GM18519 (cell line): ENCODE results near the gene C18orf63.
"Not testable (repeated sequence)": the region's sequence is repeated elsewhere in the genome, so short reads cannot be mapped to it uniquely, and the experiment has no call there.

ENCODE experiments used
- ATAC-seq: cut with Tn5 transposase; IDR thresholded peaks from one replicate; pipeline ENCODE4 v1.9.1; 2021; ENCODE audit warnings: mild to moderate bottlenecking, moderate library complexity; ENCODE audit not compliant: unreplicated experiment, low FRiP score

C18orf63 gene

DNA sequence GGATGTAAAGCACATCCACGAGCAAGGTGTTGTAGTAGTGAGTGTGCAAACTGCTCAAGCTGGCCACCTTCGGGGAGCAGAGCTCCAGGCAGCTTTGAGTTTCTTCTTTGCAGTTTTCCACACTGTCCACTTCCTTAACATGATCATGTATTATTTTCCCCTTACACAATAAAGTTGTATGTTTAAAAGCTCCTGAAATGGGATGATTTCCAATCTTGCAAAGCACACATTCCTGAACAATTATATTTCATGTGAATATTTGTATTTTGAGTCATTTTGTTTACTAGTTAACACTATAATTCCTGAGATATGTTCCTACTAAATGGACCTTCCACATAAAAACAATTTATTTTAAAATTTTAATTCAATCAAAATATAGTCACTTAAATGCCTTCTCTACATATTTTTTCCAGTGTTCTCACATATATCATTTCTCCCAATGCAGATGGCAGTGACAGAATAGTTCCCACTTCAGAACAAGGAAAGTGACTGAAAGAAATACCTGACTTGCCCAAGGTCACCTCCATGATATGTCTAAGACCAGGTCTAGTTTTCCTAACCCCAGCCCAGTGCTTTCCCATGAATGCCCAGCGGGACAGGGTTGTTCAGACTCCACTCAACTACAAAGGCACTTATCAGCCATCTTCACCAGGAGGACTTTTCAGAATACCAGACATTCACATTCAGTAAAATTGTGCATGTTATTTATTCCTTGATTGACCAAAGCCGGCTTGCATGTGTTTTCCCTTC is 29.4 kb upstream of the C18orf63 start:
- ATAC-seq = no peak

DNA sequence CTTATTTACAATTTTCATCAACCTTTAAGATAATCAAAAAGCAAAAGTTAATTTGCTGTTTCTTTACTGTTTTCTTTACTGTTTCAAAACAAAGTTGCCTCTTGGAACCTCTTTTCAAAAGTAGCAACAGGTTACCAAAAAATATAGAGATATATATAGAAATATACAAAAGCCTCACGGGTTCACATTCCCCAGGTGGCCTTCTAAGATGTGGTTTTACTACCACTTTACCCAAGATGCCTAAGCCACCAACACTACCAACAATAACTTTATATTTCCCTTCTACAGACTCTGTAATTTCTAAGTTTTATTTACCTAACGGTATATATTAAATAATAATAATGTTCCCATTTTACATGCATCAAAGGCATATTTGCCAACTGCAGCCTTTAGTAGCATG is 28.8 kb upstream of the C18orf63 start:
- no peak for ATAC-seq

DNA sequence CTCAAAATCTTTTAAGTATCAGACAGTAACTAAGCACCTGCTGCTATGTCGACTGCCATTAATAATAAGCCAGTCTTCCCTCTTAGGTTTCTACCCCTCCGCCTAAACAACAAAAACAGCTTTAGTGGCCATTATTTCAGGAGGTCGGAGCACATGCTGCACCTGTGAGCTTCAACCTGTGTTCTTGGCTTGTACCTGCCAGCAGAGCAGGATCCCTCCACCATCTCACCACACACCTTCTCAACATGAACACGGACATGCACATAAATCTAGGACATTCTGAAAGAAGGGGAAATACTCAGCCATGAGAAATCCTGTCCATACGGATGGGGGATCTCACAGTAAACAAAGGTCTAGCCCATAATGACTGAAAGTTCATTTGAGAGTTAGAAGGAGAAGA is 27.6 kb upstream of the C18orf63 start:
- ATAC-seq = no peak

DNA sequence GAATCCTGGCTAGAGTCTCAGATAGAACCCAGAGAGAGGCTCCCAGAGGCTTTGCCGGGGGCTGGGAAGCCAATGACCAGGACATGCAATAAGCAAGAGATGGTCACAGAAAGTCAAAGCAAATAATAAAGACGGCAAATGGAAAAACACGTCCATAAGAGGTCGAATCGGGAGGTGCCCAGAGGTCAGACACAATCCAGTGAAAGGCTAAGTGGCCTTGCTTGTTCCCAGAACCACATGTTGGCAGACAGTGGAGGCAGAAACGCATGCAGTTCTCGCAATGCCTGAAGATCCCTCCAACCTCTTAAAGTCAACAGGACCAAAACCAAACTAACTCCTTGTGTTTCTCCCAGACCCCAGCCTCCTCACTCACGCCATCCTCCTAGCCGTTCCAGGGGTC is 26.9 kb upstream of the C18orf63 start:
- ATAC-seq = no peak

DNA sequence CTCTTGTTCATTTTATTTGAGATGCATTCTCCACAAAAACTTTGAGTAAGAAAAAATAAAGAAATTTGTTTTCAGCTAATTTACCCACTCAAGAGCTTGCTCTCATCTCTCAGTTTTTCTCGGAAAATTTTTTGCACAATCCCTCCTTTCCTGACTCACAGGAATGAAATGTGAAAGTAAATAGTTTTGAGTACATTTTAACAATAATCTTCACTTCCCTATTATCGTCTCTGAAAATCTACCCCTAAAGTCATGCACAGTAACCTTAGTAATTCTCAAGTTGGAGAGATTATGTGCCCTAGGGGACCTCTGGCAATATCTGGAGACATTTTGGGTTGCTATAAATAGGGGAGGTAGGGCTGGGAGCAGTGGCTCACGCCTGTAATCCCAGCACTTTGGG is 26.5 kb upstream of the C18orf63 start:
- no peak for ATAC-seq

DNA sequence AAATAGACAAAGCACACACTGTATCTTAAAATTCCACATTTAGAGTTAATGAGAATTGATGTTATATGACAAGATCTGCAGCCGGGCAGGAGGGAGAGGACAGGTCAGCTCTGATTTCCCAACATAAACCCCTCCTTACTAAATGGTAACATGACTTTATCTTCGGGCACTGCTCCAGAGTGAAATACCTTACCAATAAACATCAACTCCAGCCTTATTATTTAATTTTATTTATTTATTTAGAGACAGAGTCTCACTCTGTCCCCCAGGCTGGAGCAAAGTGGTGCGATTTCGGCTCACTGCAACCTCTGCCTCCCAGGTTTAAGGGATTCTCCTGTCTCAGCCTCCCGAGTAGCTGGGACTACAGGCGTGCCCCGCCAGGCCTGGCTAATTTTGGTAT is 25.6 kb upstream of the C18orf63 start:
- ATAC-seq = no peak

DNA sequence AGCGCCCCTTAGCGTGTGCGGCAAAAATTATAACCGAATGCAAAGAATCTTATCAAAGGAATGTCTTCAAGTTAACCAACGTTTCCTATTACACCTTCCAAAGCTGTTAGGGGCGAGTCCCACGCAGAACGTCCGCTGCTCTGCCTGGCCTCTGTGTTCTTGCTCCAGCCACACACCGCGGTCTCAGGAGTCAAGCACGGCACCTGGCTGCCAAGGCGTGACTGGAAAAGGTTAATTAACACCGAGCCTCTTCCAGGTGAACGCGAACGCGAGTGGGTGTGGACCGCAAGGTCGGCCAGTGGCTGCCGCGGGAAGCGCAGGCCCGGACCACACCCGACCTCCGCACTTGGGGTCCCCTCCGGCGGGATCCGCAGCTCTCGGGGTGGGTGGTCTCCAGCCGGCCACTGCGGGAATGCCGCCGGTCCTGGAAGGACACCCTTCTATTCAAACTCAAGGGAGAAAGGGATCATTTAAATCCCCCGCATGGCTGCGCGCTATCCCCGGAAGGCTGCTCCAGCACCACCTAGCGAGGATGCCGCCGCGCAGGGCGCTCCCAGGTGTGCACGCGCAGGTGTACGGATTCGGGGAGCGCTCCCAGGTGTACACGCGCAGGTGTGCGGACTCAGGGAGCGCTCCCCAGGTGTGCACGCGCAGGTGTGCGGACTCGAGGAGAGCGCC is 24.7 kb upstream of the C18orf63 start:
- no peak for ATAC-seq

DNA sequence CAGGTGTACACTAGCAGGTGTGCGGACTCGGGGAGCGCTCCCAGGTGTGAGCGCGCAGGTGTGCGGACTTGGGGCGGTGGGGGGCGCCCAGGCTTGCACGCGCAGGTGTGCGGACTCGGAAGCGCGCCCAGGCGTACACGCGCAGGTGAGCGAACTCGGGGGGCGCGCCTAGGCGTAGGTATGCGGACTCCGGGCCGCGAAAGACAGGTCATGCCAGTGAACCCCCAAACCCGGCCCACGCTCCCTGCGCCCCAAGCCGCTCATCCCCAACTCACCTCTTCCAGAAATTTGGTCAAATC is 24.2 kb upstream of the C18orf63 start:
- ATAC-seq = no peak

DNA sequence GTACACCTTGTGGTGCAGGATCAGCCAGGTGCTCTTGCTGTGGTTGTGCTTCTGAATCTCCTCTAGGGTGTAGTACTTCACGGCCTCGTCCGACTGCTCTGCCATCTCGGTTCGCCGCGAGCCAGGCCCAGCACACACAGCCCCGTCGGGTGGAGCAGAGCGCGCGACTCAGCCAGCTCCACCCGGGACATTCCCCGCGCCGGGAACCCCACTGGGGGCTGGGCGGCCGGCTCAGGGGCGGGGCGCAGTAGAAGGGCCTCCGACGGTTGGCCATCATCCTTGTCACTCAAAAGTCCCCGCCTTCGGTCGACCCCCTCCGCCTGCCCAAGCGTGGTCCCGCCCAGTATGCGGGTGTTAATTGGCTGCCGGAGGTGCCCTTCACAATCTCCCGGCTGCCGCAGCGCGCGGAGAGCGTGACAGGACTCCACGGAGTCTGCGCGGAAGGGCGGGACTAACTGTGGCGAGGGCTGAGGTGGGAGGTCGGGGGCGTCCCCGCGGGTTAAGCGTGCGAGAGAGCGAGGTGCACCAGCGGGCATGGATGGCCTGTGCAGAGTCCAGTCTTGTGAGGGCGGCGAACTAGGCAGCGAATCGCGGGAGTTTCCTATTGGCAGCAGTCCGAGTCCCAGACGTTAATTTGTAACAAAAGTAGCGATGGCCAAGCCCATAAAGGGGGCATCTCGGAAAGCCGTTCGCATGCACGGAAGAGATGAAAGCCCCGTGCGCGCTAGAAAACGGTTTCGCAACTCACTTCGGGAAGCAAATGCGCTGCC is 23.7 kb upstream of the C18orf63 start, which contains the start of gene CYB5A:
CYB5A (minus strand) TSS at position 193 of the 770 bp plus-strand sequence; CDS start at position 105, 88 bp downstream.
- peak; percentile 99 for ATAC-seq

DNA sequence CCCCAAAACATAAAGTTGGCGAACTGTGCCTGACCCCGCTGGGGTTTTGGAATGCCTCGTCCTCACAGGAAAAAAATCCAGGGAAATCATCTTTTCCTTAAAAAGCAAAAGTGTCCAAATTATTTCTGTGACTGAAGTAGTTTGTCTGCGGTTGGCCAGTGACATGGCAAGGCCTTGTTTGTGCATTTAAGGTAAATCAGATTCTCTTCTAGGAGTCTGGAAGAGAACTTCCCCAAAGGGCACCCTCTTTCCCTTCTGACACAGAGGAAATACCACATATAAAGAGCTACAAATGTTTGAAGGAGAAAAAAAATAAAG is 23.1 kb upstream of the C18orf63 start:
- no peak for ATAC-seq

DNA sequence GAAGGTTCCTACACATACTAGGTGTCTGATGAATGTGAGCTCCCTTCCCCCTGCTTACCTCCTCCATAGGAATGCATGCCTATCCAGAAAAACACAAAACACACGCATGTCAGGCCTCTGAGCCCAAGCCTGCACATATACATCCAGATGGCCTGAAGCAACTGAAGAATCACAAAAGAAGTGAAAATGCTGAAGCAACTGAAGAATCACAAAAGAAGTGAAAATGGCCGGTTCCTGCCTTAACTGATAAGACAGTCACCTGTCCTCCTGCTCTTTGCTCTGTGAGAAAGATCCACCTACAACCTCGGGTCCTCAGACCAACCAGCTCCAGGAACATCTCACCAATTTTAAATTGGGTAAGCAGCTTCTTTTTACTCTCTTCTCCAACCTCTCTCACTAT is 22.7 kb upstream of the C18orf63 start:
- not testable (repeated sequence) for ATAC-seq

DNA sequence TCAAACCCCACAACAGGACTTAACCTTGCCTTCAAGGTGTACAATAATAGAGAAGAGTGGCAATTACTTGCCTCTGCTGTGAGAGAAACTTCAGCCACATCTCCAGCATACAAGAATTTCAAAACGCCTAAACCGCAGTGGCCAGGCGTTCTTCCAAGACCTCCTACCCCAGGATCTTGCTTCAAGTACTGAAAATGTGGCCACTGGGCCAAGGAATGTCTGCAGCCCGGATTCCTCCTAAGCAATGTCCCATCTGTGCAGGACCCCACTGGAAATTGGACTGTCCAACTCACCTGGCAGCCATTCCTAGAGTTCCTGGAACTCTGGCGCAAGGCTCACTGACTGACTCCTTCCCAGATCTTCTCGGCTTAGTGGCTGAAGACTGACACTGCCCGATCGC is 21.1 kb upstream of the C18orf63 start:
- no peak for ATAC-seq

DNA sequence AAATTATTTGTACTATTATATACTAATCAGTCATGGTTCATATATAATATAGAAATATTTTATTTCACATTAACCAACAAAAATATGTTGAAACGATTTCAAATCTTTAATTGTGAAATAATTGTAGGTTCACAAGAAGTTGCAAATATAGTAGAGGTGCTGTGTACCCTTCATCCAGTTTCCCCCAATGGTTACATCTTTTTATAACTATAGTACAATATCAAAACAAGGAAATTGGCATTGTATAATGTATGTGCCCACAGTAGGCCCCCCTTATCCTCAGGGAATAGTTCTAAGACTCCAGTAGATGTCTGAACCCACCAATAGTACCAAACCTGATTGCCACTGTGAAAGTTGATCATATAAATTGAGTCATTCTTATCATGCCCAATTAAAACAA is 16.5 kb upstream of the C18orf63 start:
- no peak for ATAC-seq

DNA sequence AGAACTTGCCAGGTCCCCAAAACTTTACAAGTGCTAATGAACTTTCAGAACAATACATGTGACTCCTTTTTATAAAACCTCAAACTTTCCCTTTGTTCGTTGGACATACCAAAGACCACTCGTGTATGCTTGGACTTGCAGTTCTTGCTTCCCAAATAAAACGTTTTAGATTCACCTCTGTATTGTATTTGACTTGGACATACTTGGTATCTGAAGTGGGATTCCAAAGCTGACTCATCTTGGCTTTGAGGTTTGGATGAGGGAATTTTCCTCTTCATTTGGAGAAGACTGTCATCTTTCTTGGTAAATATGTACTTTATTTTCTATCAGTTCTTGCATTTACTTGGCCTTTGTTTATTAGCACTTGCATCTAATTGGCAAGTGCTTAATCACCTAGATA is 15.9 kb upstream of the C18orf63 start:
- no peak for ATAC-seq

DNA sequence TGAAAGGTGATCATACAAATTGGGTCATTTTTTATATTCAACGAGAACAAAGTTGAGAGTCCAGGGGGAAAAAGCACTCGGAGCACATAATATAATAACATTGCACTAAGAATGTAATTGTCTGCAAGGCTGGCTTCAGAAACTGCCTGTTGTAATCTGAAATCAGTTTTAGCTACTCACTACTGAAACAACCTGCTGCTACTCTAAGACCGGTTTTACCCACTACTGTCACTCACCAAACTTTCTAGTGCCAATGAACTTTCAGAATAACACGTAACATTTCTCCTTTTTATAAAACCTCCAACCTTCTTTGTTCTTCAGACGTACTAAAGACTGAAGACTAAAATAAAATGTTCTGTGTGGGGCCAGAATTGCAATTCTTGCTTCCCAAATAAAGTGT is 12.3 kb upstream of the C18orf63 start:
- ATAC-seq = no peak

DNA sequence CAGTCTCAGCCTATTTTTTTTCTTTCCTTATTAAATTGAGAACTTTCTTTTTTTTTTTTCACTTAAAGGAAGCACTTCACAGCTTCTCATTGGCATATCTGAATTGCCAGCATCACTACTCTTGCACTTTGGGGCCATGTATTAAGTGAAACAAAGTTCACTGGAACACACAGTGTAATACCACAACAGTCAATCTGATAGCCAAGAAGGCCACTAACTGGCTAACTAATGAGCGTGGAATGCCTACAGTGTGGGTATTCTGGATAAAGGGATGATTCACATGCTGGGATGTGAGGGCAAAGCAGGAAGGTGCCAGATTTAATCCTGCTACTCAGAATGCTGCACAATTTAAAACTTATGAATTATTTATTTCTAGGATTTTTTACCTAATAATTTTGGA is 11.7 kb upstream of the C18orf63 start:
- no peak for ATAC-seq

DNA sequence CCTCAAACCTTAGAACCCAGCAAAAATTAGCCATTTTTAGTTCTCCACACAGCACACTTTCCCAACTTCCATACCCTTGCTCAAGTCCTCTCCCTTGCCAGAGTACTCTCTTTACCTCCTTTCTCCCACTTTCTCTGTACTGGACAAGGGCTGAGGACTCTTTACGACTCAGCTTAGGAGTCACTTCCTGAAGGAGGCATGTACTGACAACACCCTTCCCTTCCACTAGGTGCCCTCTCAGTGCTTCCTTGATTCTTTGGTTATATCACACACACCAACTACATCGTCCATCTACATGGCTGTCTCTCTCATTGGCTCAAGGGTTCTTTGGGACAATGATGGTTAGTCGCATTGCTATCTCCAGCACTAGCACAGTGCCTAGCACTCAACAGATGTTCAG is 5.2 kb upstream of the C18orf63 start:
- ATAC-seq = no peak

DNA sequence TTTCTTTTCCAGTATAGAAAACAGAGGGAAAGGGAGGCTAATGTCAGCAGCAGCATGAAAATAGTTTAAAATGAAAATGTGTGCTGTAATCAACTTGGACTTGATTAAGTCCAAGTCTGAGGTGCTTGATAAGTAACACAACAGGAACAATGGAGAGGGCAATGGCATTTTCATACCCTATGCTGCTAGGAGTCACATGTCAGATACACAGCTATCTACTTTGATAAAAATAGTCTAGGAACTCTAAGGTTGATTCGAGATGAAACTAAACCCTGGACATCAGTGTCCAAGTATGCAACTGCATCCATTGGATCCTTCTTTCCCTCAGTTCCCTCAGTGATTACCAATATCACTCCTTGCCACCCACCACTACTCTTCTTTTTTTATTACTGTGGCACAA is 4.6 kb upstream of the C18orf63 start:
- no peak for ATAC-seq

DNA sequence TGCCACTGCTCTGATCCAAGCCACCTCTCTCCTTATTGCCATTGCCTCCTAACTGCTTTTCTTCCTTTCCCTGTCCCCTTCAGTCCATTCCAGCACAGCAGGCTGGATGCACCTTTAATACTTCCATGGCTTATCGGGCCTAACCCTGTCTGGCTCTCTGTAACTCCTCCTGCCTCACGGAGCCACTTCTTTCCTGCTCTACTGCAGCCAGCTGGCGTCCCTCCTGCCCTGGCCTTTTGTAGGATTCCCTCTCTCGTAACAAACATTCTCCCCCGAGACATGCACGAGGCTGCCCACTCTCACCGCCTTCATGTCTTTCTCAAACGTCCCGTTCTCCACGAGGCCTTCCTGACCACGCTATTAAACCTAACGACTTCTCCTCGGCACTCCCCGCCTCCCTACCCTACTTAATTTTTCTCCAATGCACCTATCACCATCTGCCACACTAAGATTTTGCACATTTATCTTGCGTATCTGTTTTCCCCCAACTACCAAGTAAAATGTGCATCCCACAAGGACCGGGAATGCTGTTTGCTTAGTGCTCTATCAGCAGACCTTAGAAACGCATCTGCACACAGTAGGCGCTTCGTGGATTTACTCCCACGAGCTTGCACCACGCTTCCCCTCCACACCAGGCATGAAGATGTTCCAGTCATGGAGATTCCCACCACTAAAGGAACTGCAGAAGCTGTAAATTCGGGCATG is 728 bp upstream of the C18orf63 start:
- no peak for ATAC-seq

DNA sequence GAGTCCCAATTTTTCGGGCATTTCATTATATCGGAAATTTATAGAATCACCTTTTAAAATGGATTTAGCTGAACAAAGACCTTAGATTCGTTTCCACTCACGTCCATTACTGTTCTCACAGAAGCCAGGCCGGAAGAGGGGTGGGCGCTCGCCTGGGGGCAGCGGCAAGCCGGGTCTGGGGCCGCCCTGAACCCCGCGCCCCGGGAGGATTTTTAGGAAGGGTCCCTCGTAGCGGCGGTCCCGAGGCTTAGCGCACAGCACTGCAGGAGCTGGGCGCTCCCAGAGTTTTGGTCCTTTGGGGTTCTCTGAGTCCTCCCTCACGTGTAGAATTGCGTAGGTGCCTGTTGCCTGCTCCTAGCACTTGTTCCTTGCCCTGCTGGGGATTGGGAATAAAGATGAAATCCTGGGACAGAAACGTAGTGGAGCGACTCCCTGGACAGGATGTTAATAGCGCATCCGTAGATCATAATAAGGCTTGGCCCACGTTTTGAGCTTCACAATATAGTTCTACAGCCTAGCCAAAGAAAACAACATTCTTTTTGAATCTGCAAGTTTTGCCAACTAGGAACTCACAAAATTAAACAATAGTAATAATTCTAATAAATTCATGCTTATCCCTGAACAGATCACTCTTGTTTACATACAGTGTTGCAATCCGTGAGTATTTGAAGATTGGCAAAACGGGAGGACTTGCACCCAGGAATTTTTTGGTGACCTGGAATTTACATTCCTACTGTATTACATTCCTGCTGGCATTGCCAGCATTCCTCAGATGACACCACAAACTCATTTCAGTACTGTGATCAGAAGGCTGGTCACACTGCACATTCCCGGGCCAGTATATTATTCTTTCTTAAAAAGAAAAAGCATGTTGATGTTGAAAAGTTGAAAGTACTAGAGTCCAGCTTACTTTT is 875 bp downstream of the C18orf63 start:
- ATAC-seq = no peak
